ENCODE data around the gene CCND1.

GRCh38 chr11:69686452-69686851 is 45.5 kb downstream of the CCND1 start:
- TF ChIP-seq POLR2A (IDR thresholded peaks at IDR 0.05; ENCODE audit: low read length) (no peak), GATA1 (IDR thresholded peaks at IDR 0.05; ENCODE audit: low read depth, low read length) (no peak)

Data from erythroblast (primary cell).